ENCODE measurements around the gene UGP2.

The UGP2 gene

DNA sequence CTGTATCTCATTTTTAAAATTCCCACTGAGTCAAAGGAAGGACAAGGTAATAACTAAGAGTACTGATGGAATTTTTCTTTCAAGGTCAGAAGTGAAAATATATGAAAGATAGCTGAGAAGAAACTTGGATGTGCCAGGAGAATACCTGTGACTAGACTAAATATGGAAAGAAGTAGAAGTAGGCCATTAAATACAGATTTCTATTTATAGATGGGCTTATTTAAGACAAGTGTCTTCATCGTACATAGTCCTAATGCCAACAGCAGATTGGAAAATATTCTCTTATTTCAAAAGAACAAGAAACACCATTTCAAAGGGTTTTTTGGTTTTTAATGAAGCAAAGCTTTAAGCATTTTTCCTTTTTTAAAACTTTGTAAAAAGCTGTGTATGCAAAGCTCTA is 22.0 kb downstream of the UGP2 start:
- no peak overlapping the region for H3K4me3 ChIP-seq (replicated peaks; ENCODE audit: low read depth, low read length)
- DNase-seq (ENCODE audit: low read depth): no peak
- TF ChIP-seq CTCF (IDR thresholded peaks at IDR 0.05; ENCODE audit: low read length, missing control alignments): no peak

DNA sequence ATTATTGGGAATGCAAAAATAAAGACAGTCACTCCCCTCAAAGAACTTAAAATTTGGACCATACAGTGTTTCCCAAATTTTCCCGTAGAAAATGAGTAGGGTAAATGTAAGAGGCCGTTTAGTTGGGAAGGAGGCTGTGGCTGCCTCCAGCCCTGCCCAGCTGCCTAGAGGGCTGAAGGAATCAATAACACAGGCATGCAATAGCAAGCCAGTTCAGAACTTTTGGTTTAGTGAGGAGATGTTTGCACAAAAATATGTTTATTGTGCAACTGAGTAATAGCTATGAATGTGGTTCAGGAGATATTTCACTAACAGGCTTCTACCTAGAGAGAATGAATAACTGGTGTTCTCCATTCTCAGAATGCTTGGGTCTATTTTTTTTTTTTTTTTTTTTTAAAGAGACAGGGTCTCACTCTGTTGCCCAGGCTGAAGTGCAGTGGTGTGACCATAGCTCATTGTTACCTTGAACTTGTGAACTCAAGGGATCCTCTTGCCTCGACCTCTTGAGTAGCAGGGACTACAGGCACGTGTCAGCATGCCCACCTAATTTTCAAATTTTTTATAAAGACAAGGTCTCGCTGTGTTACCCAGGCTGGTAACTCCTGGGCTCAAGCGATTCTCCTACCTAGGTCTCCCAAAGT is 23.6 kb downstream of the UGP2 start:
- no peak for TF ChIP-seq CTCF (IDR thresholded peaks at IDR 0.05; ENCODE audit: low read length, missing control alignments)
- no peak overlapping the region for H3K4me3 ChIP-seq (replicated peaks; ENCODE audit: low read depth, low read length)
- no peak for DNase-seq (ENCODE audit: low read depth)

DNA sequence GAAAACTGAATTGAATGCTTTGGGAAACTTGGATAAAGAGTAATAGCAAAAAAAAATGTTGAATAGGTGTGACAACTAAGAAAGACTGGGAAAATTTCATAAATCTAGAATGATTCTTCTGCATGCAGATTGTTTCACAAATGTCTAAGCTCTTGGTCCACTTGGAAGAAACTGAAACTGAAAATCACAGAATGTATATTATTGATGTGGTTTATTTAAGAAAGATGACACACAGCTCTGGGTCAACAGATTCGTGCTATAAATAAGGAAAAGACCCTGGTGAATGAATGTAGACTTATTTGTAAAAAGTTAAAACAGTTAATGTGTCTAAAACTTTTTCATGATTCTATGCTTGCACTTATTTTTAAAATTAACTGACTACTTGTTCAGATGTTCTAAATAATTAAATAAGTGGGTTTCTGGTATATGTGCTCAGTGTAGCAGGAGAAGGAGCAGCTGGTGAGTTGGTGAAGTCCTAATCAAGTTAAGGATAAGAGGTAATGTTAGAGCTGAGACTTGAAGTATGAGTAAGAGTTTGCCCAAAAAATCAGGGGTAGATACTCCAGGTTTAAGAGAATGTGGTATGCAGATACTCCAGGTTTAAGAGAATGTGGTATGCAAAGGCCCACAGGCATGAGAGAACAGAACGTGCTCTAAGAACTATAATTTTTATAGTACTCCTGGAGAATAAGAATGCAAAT is 24.5 kb downstream of the UGP2 start:
- no peak overlapping the region for H3K4me3 ChIP-seq (replicated peaks; ENCODE audit: low read depth, low read length)
- DNase-seq (ENCODE audit: low read depth): no peak
- no peak for TF ChIP-seq CTCF (IDR thresholded peaks at IDR 0.05; ENCODE audit: low read length, missing control alignments)

DNA sequence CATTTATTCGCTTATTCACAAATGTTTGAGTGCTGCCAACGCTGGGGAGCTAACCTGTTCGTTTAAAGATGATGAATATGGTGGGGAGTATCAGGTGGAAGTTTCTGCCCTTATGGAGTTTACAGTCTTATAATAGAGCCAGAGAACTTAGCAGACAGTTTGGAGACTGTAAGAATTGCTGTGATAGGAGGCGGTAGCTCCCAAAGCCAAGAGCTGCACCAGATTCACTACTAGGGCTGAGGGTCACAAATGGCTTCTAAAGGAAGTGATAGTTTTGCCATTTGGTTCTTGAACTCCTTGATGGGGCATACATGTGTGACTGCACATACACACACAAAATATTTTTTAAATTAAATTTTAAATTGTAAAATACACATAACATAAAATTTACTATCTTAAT is 29.0 kb downstream of the UGP2 start:
- no peak for TF ChIP-seq CTCF (IDR thresholded peaks at IDR 0.05; ENCODE audit: low read length, missing control alignments)
- no peak overlapping the region for H3K4me3 ChIP-seq (replicated peaks; ENCODE audit: low read depth, low read length)
- DNase-seq (ENCODE audit: low read depth): no peak

GRCh38 chr2:63871864-63872263 is 30.2 kb downstream of the UGP2 start:
- no peak for DNase-seq (ENCODE audit: low read depth)
- TF ChIP-seq CTCF (IDR thresholded peaks at IDR 0.05; ENCODE audit: low read length, missing control alignments): no peak
- H3K4me3 ChIP-seq (replicated peaks; ENCODE audit: low read depth, low read length): no peak overlapping the region

DNA sequence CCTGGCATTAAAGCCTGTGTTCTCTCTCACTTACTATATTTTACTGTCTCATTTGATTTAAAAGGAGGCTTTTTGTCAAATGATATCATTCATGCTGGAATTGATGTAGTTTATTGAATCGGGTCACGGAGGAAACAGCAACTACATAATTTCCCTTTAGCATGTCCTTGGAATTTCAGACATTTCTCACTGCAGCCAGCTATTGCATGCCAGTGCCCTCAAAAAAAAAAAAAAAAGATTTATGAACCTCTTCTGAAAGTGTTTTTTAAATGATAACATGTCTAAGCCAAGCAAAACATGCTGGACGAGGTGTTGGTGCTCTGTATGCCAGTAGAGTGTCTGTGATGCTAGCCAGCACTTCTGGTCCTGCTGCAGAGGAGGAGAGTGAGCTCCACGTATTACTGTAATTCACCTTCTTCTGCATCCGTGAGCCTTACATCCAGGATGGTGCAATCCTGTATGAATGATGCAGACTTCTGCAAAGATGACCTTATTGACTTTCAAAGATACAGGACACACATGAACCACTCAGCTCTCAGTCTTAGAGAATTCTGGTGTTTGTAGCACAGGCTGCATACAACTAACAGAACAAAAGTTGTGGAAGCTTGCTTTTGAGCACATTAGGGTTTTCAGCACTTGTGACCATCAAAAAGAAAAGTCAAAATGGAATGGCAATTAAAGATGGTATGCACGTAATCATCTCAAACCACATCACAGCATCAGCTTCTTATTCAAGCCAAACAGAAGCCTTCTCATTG is 31.1 kb downstream of the UGP2 start:
- DNase-seq (ENCODE audit: low read depth): no peak
- TF ChIP-seq CTCF (IDR thresholded peaks at IDR 0.05; ENCODE audit: low read length, missing control alignments): no peak
- H3K4me3 ChIP-seq (replicated peaks; ENCODE audit: low read depth, low read length): no peak overlapping the region
